Measurements from ENCODE around the gene PKD2.

The PKD2 gene

GRCh38 chr4:88078579-88078978 is 71.1 kb downstream of the PKD2 start:
- no peaks in the 10 kb centered on the region for H3K9me3 ChIP-seq (ENCODE audit: control insufficient read depth, low read length)
- peaks cover 13% of the 10 kb centered on the region for H3K36me3 ChIP-seq (ENCODE audit: control insufficient read depth, insufficient read depth, low read length)
- H3K27me3 ChIP-seq (replicated peaks; ENCODE audit: control insufficient read depth, insufficient read depth, low read length, poor library complexity, severe bottlenecking) = no peaks in the 10 kb centered on the region
- H3K4me3 ChIP-seq (ENCODE audit: insufficient read depth, low read depth, low read length, poor library complexity, severe bottlenecking) = no peak overlapping the region
- H3K4me1 ChIP-seq (ENCODE audit: control insufficient read depth, insufficient read depth, low read length, poor library complexity, severe bottlenecking) = no peaks in the 10 kb centered on the region
- no peak overlapping the region for H3K27ac ChIP-seq (ENCODE audit: insufficient read depth, low read length, poor library complexity, severe bottlenecking)
- no peak for DNase-seq

DNA sequence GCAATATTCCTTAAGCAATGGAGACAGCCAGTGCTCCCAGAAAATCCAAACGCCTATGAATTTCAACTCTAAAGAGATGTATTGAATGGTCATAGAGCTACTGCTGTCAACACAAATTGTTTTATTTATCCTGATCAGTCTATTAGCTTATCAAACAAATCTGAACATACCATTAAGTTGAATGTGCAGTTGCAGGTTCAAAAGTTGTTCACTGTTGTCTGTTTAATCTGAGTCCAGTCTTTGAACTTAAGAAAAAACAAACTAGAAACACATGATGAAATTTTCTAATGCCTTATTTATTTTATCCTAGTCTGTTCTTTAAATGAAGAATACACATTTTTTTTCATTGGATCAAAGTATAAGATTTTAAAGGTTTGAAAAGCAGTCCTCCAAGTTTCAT is 73.2 kb downstream of the PKD2 start:
- H3K36me3 ChIP-seq (ENCODE audit: control insufficient read depth, insufficient read depth, low read length) = no peaks in the 10 kb centered on the region
- H3K27ac ChIP-seq (ENCODE audit: insufficient read depth, low read length, poor library complexity, severe bottlenecking) = no peak overlapping the region
- DNase-seq = no peak
- no peak overlapping the region for H3K4me3 ChIP-seq (ENCODE audit: insufficient read depth, low read depth, low read length, poor library complexity, severe bottlenecking)
- H3K27me3 ChIP-seq (replicated peaks; ENCODE audit: control insufficient read depth, insufficient read depth, low read length, poor library complexity, severe bottlenecking) = no peaks in the 10 kb centered on the region
- H3K9me3 ChIP-seq (ENCODE audit: control insufficient read depth, low read length) = no peaks in the 10 kb centered on the region
- no peaks in the 10 kb centered on the region for H3K4me1 ChIP-seq (ENCODE audit: control insufficient read depth, insufficient read depth, low read length, poor library complexity, severe bottlenecking)

GRCh38 chr4:88087004-88087403 is 79.6 kb downstream of the PKD2 start:
- no peak for DNase-seq
- Histone ChIP-seq H3K27ac (ENCODE audit: insufficient read depth, low read length, poor library complexity, severe bottlenecking) (no peak overlapping the region), H3K4me3 (ENCODE audit: insufficient read depth, low read depth, low read length, poor library complexity, severe bottlenecking) (no peak overlapping the region), H3K36me3 (ENCODE audit: control insufficient read depth, insufficient read depth, low read length) (no peaks in the 10 kb centered on the region), H3K9me3 (ENCODE audit: control insufficient read depth, low read length) (no peaks in the 10 kb centered on the region), H3K4me1 (ENCODE audit: control insufficient read depth, insufficient read depth, low read length, poor library complexity, severe bottlenecking) (no peaks in the 10 kb centered on the region), H3K27me3 (replicated peaks; ENCODE audit: control insufficient read depth, insufficient read depth, low read length, poor library complexity, severe bottlenecking) (no peaks in the 10 kb centered on the region)

DNA sequence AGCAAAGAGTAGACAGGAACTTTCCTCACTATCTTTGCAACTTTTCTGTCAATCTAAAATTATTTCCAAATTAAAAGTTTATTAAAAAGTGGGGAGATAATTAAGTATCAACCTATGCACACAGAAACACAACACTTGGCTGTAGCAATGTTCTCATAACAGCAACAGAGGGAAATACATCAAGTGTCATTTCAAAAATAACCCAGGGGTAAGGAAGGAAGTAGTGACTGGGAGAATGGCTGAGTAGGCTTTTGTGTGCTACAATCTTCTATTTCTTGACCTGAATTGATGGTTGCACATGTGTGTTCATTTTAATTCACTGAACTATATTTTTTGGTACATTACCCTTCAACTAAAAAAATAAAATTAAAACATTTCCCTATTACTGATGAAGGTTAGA is 83.5 kb downstream of the PKD2 start:
- no peak overlapping the region for H3K27ac ChIP-seq (ENCODE audit: insufficient read depth, low read length, poor library complexity, severe bottlenecking)
- H3K9me3 ChIP-seq (ENCODE audit: control insufficient read depth, low read length) = no peaks in the 10 kb centered on the region
- no peaks in the 10 kb centered on the region for H3K27me3 ChIP-seq (replicated peaks; ENCODE audit: control insufficient read depth, insufficient read depth, low read length, poor library complexity, severe bottlenecking)
- H3K4me1 ChIP-seq (ENCODE audit: control insufficient read depth, insufficient read depth, low read length, poor library complexity, severe bottlenecking) = no peaks in the 10 kb centered on the region
- H3K36me3 ChIP-seq (ENCODE audit: control insufficient read depth, insufficient read depth, low read length) = no peaks in the 10 kb centered on the region
- no peak for DNase-seq
- H3K4me3 ChIP-seq (ENCODE audit: insufficient read depth, low read depth, low read length, poor library complexity, severe bottlenecking) = no peak overlapping the region

DNA sequence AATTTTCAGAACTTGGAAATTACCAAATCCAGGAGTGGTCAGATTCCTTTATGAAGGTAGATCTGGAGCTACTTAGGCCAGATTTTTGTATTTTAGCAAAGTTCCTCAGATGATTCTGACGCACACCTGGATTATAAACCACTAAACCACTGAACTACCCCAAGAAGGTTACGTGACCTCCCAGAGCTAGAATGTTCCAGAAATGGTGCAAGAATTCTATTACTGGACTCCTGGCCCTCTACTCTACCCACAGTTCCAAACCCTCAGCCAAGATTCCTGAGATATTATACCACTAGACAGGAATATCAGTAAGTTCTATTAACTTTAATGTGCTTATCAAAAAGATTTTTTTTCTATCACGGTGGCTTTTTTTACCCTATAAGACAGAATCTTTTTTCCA is 83.9 kb downstream of the PKD2 start:
- H3K36me3 ChIP-seq (ENCODE audit: control insufficient read depth, insufficient read depth, low read length) = no peaks in the 10 kb centered on the region
- no peak for DNase-seq
- no peaks in the 10 kb centered on the region for H3K27me3 ChIP-seq (replicated peaks; ENCODE audit: control insufficient read depth, insufficient read depth, low read length, poor library complexity, severe bottlenecking)
- no peak overlapping the region for H3K4me3 ChIP-seq (ENCODE audit: insufficient read depth, low read depth, low read length, poor library complexity, severe bottlenecking)
- no peak overlapping the region for H3K27ac ChIP-seq (ENCODE audit: insufficient read depth, low read length, poor library complexity, severe bottlenecking)
- H3K4me1 ChIP-seq (ENCODE audit: control insufficient read depth, insufficient read depth, low read length, poor library complexity, severe bottlenecking) = no peaks in the 10 kb centered on the region
- H3K9me3 ChIP-seq (ENCODE audit: control insufficient read depth, low read length) = no peaks in the 10 kb centered on the region

GRCh38 chr4:88093874-88094273 is 86.4 kb downstream of the PKD2 start:
- Histone ChIP-seq H3K4me3 (ENCODE audit: insufficient read depth, low read depth, low read length, poor library complexity, severe bottlenecking) (no peak overlapping the region), H3K27me3 (replicated peaks; ENCODE audit: control insufficient read depth, insufficient read depth, low read length, poor library complexity, severe bottlenecking) (no peaks in the 10 kb centered on the region), H3K9me3 (ENCODE audit: control insufficient read depth, low read length) (no peaks in the 10 kb centered on the region), H3K4me1 (ENCODE audit: control insufficient read depth, insufficient read depth, low read length, poor library complexity, severe bottlenecking) (no peaks in the 10 kb centered on the region), H3K36me3 (ENCODE audit: control insufficient read depth, insufficient read depth, low read length) (no peaks in the 10 kb centered on the region), H3K27ac (ENCODE audit: insufficient read depth, low read length, poor library complexity, severe bottlenecking) (no peak overlapping the region)
- no peak for DNase-seq

DNA sequence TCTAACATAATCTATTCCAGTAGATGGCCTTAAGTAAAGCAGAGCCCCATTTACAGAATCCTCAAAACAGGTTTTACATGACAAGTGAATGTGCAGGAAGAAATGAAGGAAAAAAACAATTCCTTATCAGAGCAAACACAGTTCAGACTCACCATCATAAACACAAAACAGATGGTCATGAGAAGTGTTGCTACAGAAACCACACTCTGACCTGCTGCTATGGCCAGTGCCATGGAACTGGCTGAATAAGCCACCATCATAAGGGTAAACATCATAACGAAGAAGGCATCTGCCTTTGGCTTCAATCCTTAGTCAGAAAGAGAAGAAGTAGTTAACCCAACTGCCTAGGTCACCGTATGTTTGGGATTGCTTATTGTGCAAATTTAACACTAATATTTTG is 89.9 kb downstream of the PKD2 start:
- Histone ChIP-seq H3K9me3 (ENCODE audit: control insufficient read depth, low read length) (no peaks in the 10 kb centered on the region), H3K36me3 (ENCODE audit: control insufficient read depth, insufficient read depth, low read length) (no peaks in the 10 kb centered on the region), H3K4me1 (ENCODE audit: control insufficient read depth, insufficient read depth, low read length, poor library complexity, severe bottlenecking) (no peaks in the 10 kb centered on the region), H3K27me3 (replicated peaks; ENCODE audit: control insufficient read depth, insufficient read depth, low read length, poor library complexity, severe bottlenecking) (no peaks in the 10 kb centered on the region), H3K4me3 (ENCODE audit: insufficient read depth, low read depth, low read length, poor library complexity, severe bottlenecking) (no peak overlapping the region), H3K27ac (ENCODE audit: insufficient read depth, low read length, poor library complexity, severe bottlenecking) (no peak overlapping the region)
- no peak for DNase-seq

DNA sequence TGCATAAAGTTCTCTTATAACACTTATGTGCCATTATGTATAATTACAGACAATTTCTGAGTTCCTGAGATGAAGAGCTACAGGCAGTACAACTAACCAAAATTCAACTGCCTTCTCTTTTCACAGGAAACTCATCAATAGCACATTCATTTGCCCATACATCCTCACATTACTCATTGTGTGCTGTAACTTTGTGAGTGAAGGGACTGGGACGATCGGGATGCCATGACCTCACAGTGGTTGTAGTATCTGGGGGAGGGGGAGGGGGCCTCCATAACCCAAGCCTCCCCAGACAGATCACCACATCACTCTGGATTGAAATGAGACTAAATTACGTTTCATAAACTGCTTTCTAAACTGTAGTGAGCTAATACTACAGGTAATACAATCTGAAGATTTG is 90.3 kb downstream of the PKD2 start:
- Histone ChIP-seq H3K9me3 (ENCODE audit: control insufficient read depth, low read length) (no peaks in the 10 kb centered on the region), H3K36me3 (ENCODE audit: control insufficient read depth, insufficient read depth, low read length) (no peaks in the 10 kb centered on the region), H3K27ac (ENCODE audit: insufficient read depth, low read length, poor library complexity, severe bottlenecking) (no peak overlapping the region), H3K27me3 (replicated peaks; ENCODE audit: control insufficient read depth, insufficient read depth, low read length, poor library complexity, severe bottlenecking) (no peaks in the 10 kb centered on the region), H3K4me1 (ENCODE audit: control insufficient read depth, insufficient read depth, low read length, poor library complexity, severe bottlenecking) (no peaks in the 10 kb centered on the region), H3K4me3 (ENCODE audit: insufficient read depth, low read depth, low read length, poor library complexity, severe bottlenecking) (no peak overlapping the region)
- no peak for DNase-seq

- H3K4me3 ChIP-seq (ENCODE audit: insufficient read depth, low read depth, low read length, poor library complexity, severe bottlenecking) = no peak overlapping the region
- DNase-seq = no peak
- no peaks in the 10 kb centered on the region for H3K9me3 ChIP-seq (ENCODE audit: control insufficient read depth, low read length)
- H3K4me1 ChIP-seq (ENCODE audit: control insufficient read depth, insufficient read depth, low read length, poor library complexity, severe bottlenecking) = no peaks in the 10 kb centered on the region
- no peak overlapping the region for H3K27ac ChIP-seq (ENCODE audit: insufficient read depth, low read length, poor library complexity, severe bottlenecking)
- H3K27me3 ChIP-seq (replicated peaks; ENCODE audit: control insufficient read depth, insufficient read depth, low read length, poor library complexity, severe bottlenecking) = no peaks in the 10 kb centered on the region
- no peaks in the 10 kb centered on the region for H3K36me3 ChIP-seq (ENCODE audit: control insufficient read depth, insufficient read depth, low read length)
These were observed 91.7 kb downstream of the PKD2 start for GRCh38 chr4:88098993-88099752.

GRCh38 chr4:88101165-88101564 is 93.7 kb downstream of the PKD2 start:
- Histone ChIP-seq H3K27ac (ENCODE audit: insufficient read depth, low read length, poor library complexity, severe bottlenecking) (no peak overlapping the region), H3K4me1 (ENCODE audit: control insufficient read depth, insufficient read depth, low read length, poor library complexity, severe bottlenecking) (no peaks in the 10 kb centered on the region), H3K36me3 (ENCODE audit: control insufficient read depth, insufficient read depth, low read length) (no peaks in the 10 kb centered on the region), H3K27me3 (replicated peaks; ENCODE audit: control insufficient read depth, insufficient read depth, low read length, poor library complexity, severe bottlenecking) (no peaks in the 10 kb centered on the region), H3K9me3 (ENCODE audit: control insufficient read depth, low read length) (no peaks in the 10 kb centered on the region), H3K4me3 (ENCODE audit: insufficient read depth, low read depth, low read length, poor library complexity, severe bottlenecking) (no peak overlapping the region)
- no peak for DNase-seq

Data from effector memory CD4-positive, alpha-beta T cell (primary cell).